Activated B cell treated with CpG ODN at 0.5 μM for 24 hours (primary cell): ENCODE results near the gene RPRD1B. TPM values are rescaled to one million over a fixed set of nuclear protein-coding genes. Genes with fewer than 3 reads are reported as not detected.
A peak's percentile ranks its signal among the peaks of the same experiment; 100 is the strongest.

Source experiments
- ATAC-seq: fragments of 200-7000 bp; cut with Tn5 transposase; one replicate; pipeline ENCODE4 v1.10.0; 2021; ENCODE audit warnings: low read depth, mild to moderate bottlenecking, moderate library complexity
- CTCF ChIA-PET: fragments of 350-600 bp; sonication (Branson Sonifier 250); formaldehyde crosslinking; loops from one replicate; lab custom pipeline; 2021; ENCODE audit warnings: antibody characterized with exemption; lab: Charles Lee
- POLR2A ChIA-PET: fragments of 350-600 bp; sonication (Branson Sonifier 250); formaldehyde crosslinking; loops from one replicate; lab custom pipeline; 2021; ENCODE audit warnings: antibody characterized with exemption; lab: Charles Lee
- DNase-seq: peaks from one replicate; pipeline ENCODE4 v3.0.0; 2022
- H3K27ac Mint-ChIP-seq: one replicate; pipeline ENCODE4 v1.8.0; 2020; ENCODE audit warnings: mixed read lengths
- H3K27me3 Mint-ChIP-seq: one replicate; pipeline ENCODE4 v1.8.0; 2021; ENCODE audit warnings: mixed read lengths
- H3K36me3 Mint-ChIP-seq: one replicate; pipeline ENCODE4 v1.8.0; 2021; ENCODE audit warnings: low read depth, mixed read lengths
- H3K4me1 Mint-ChIP-seq: one replicate; pipeline ENCODE4 v1.8.0; 2021; ENCODE audit warnings: mixed read lengths
- H3K4me3 Mint-ChIP-seq: one replicate; pipeline ENCODE4 v1.8.0; 2020; ENCODE audit warnings: mild to moderate bottlenecking, mixed read lengths
- H3K9me3 Mint-ChIP-seq: one replicate; pipeline ENCODE4 v1.8.0; 2020; ENCODE audit warnings: mixed read lengths
- CTCF ChIP-seq: fragments of 200-600 bp; IDR thresholded peaks from one replicate; pipeline ENCODE4 v1.8.0; 2022; ENCODE audit warnings: antibody characterized with exemption, mild to moderate bottlenecking
- intact Hi-C: fragments of 100-400 bp; cut with micrococcal nuclease; formaldehyde crosslinking; loops from one replicate; pipeline ENCODE4 v1.15.1; 2024
- total RNA-seq: library from RNA; stranded (reverse); gene quantifications from 2 replicates; pipeline ENCODE4 v1.2.3, GENCODE V29; 2022

RPRD1B gene
- total RNA-seq, 1 donor from 2014 or later = 38.4 TPM

GRCh38 chr20:38043512-38044300 lies 10.2 kb downstream of the RPRD1B start:
- no peak overlapping the region for H3K4me3 Mint-ChIP-seq
- H3K36me3 Mint-ChIP-seq = peaks cover 72% of the 10 kb centered on the region
- no peaks in the 10 kb centered on the region for H3K9me3 Mint-ChIP-seq
- peak overlapping the region; percentile 39 for H3K27ac Mint-ChIP-seq
- no peaks in the 10 kb centered on the region for H3K27me3 Mint-ChIP-seq
- TF ChIP-seq CTCF = no peak
- ChIA-PET POLR2A (no interaction called here), CTCF (interaction anchor here (0.8 kb wide), 1 partner anchor 14 kb away, joined by 7 read pairs; no protein-coding TSS in a partner anchor)
- peaks cover 3% of the 10 kb centered on the region for H3K4me1 Mint-ChIP-seq
- DNase-seq = no peak
- ATAC-seq = peak; percentile 37
- intact Hi-C loops = no loop called here

GRCh38 chr20:38044685-38045084 lies 11.1 kb downstream of the RPRD1B start:
- CTCF ChIA-PET = interaction anchor here (0.6 to 1.2 kb wide), 3 partner anchors 13 to 176 kb away, joined by 3 read pairs; no protein-coding TSS in a partner anchor
- ATAC-seq = no peak
- H3K36me3 Mint-ChIP-seq = peaks cover 78% of the 10 kb centered on the region
- POLR2A ChIA-PET = interaction anchor here (1.0 kb wide), 1 partner anchor 11 kb away, joined by 3 read pairs; the partner anchor contains the start of genes RPRD1B and TTI1
- H3K4me3 Mint-ChIP-seq = no peak overlapping the region
- no peak for TF ChIP-seq CTCF
- peaks cover 3% of the 10 kb centered on the region for H3K4me1 Mint-ChIP-seq
- H3K27me3 Mint-ChIP-seq = no peaks in the 10 kb centered on the region
- intact Hi-C loops = no loop called here
- no peak overlapping the region for H3K27ac Mint-ChIP-seq
- H3K9me3 Mint-ChIP-seq = no peaks in the 10 kb centered on the region
- DNase-seq = no peak

- H3K36me3 Mint-ChIP-seq = peaks cover 75% of the 10 kb centered on the region
- no peaks in the 10 kb centered on the region for H3K27me3 Mint-ChIP-seq
- peaks cover 5% of the 10 kb centered on the region for H3K4me1 Mint-ChIP-seq
- ChIA-PET CTCF (interaction anchor here (4.9 kb wide), 1 partner anchor 175 kb away, joined by 19 read pairs; no protein-coding TSS in a partner anchor), POLR2A (no interaction called here)
- H3K27ac Mint-ChIP-seq = no peak overlapping the region
- ATAC-seq (no peak), DNase-seq (no peak)
- intact Hi-C loops = no loop called here
- no peaks in the 10 kb centered on the region for H3K9me3 Mint-ChIP-seq
- H3K4me3 Mint-ChIP-seq = no peak overlapping the region
- no peak for TF ChIP-seq CTCF
Measured at GRCh38 chr20:38046572-38046971, 13.0 kb downstream of the RPRD1B start.

- ATAC-seq = no peak
- peaks cover 69% of the 10 kb centered on the region for H3K36me3 Mint-ChIP-seq
Measured at GRCh38 chr20:38049800-38050199, 16.3 kb downstream of the RPRD1B start.

More at GRCh38 chr20:38049800-38050199, 16.3 kb downstream of the RPRD1B start:
- peaks cover 2% of the 10 kb centered on the region for H3K4me1 Mint-ChIP-seq
- no peak for DNase-seq
- H3K4me3 Mint-ChIP-seq = no peak overlapping the region
- intact Hi-C loops = no loop called here
- TF ChIP-seq CTCF = no peak
- ChIA-PET CTCF (interaction anchor here (2.1 to 4.9 kb wide), 2 partner anchors 8 to 171 kb away, joined by 7 to 19 read pairs; no protein-coding TSS in a partner anchor), POLR2A (no interaction called here)
- H3K27ac Mint-ChIP-seq = no peak overlapping the region
- H3K27me3 Mint-ChIP-seq = no peaks in the 10 kb centered on the region
- no peaks in the 10 kb centered on the region for H3K9me3 Mint-ChIP-seq
